NCI-H2107 treated with DMSO at 0.1 percent for 48 hours (cell line): ENCODE measurements around the gene BCAR1.
"Not testable (repeated sequence)": the region's sequence is repeated elsewhere in the genome, so short reads cannot be mapped to it uniquely, and the experiment has no call there.

ENCODE experiments used
- DNase-seq: peaks from one replicate; lab custom pipeline; 2025; ENCODE audit not compliant: unreplicated experiment; lab: John Stamatoyannopoulos, UW

Gene BCAR1

GRCh38 chr16:75226550-75227360 lies 24.7 kb downstream of the BCAR1 start:
- DNase-seq: no peak

- DNase-seq: no peak
Measured at GRCh38 chr16:75225678-75226515, 25.5 kb downstream of the BCAR1 start.

- DNase-seq: no peak
Measured at GRCh38 chr16:75225092-75225491, 26.3 kb downstream of the BCAR1 start.

GRCh38 chr16:75224306-75225082 lies 26.9 kb downstream of the BCAR1 start:
- no peak for DNase-seq

- DNase-seq: not testable (repeated sequence)
Measured at GRCh38 chr16:75223129-75223528, 28.3 kb downstream of the BCAR1 start.

- DNase-seq: no peak
Measured at GRCh38 chr16:75222271-75222783, 29.1 kb downstream of the BCAR1 start.

- DNase-seq: no peak
Measured at GRCh38 chr16:75219838-75220237, 31.6 kb downstream of the BCAR1 start.

GRCh38 chr16:75219088-75219487 lies 32.3 kb downstream of the BCAR1 start:
- no peak for DNase-seq

- no peak for DNase-seq
Measured at GRCh38 chr16:75218256-75219076, 33.0 kb downstream of the BCAR1 start, which contains the start of gene CTRB1. Gene CTRB1, plus strand, starts transcription at chr16:75218988. Its CDS starts 20 bp downstream, at chr16:75219008.

GRCh38 chr16:75217389-75217851 lies 34.0 kb downstream of the BCAR1 start:
- no peak for DNase-seq

GRCh38 chr16:75216576-75216975 lies 34.8 kb downstream of the BCAR1 start:
- no peak for DNase-seq

GRCh38 chr16:75216127-75216526 lies 35.3 kb downstream of the BCAR1 start:
- no peak for DNase-seq

- not testable (repeated sequence) for DNase-seq
Measured at GRCh38 chr16:75211286-75211685, 40.1 kb downstream of the BCAR1 start.

- no peak for DNase-seq
Measured at GRCh38 chr16:75209944-75210343, 41.5 kb downstream of the BCAR1 start.

GRCh38 chr16:75209514-75209913 lies 41.9 kb downstream of the BCAR1 start:
- not testable (repeated sequence) for DNase-seq

- no peak for DNase-seq
Measured at GRCh38 chr16:75208861-75209505, 42.4 kb downstream of the BCAR1 start.

- no peak for DNase-seq
Measured at GRCh38 chr16:75208242-75208825, 43.1 kb downstream of the BCAR1 start.

- DNase-seq: no peak
Measured at GRCh38 chr16:75207831-75208230, 43.6 kb downstream of the BCAR1 start.
